ENCODE measurements around the gene CUEDC2. TPM values are rescaled to one million over a fixed set of nuclear protein-coding genes. Genes with fewer than 3 reads are reported as not detected.

CUEDC2 gene
- total RNA-seq, 3 donors from 2014 or later (not counting 1 experiment from before 2014, with no cell fraction given), result 35.0 to 43.0 (median 37.7) TPM

- no peaks in the 10 kb centered on the region for H3K27me3 ChIP-seq (ENCODE audit: control insufficient read depth, insufficient read depth, low read length)
- ATAC-seq (peak in 2 of 3 donors; percentile 38 to 45), DNase-seq (peak in 1 of 2 donors; percentile 49)
- H3K9me3 ChIP-seq (ENCODE audit: control insufficient read depth, insufficient read depth, low read length), result no peaks in the 10 kb centered on the region
- H3K36me3 ChIP-seq (ENCODE audit: control insufficient read depth, insufficient read depth, low read length), result peaks cover 70% of the 10 kb centered on the region
- Mint-ChIP-seq H3K9me3 (no peaks in the 10 kb centered on the region), H3K4me1 (no peaks in the 10 kb centered on the region), H3K36me3 (peaks cover 3% of the 10 kb centered on the region), H3K27me3 (ENCODE audit: low read depth in 2 of 2) (no peaks in the 10 kb centered on the region), H3K27ac (no peak overlapping the region), H3K4me3 (no peak overlapping the region)
- whole genome bisulfite sequencing (ENCODE audit: insufficient coverage), result 96% methylated on average over 7 of the region's 7 CpGs
- no peak for TF ChIP-seq CTCF (IDR thresholded peaks at IDR 0.05)
- no peak overlapping the region for H3K4me3 ChIP-seq (ENCODE audit: low read length)
- no peak overlapping the region for H3K27ac ChIP-seq (ENCODE audit: low read length)
- intact Hi-C loops (cut with micrococcal nuclease), result no loop called here
- H3K4me1 ChIP-seq (ENCODE audit: control insufficient read depth, insufficient read depth, low read length), result no peaks in the 10 kb centered on the region
These were observed 57.1 kb downstream of the CUEDC2 start for GRCh38 chr10:102375250-102375649.

Other genes starting within 250 kb of the CUEDC2 start
- not detected for gene ELOVL3, start 206.3 kb downstream of the CUEDC2 start, total RNA-seq
- gene PITX3, start 191.1 kb downstream of the CUEDC2 start, total RNA-seq, result not detected
- gene GBF1, start 187.0 kb downstream of the CUEDC2 start, total RNA-seq, result 10 to 100 TPM; 48.2 to 52.5 (median 50.9) TPM
- gene NFKB2, start 36.9 kb downstream of the CUEDC2 start, total RNA-seq, result 100 to 1,000 TPM; 201 to 264 (median 246) TPM
- gene PSD, start 13.8 kb downstream of the CUEDC2 start, total RNA-seq, result 1 to 10 TPM; 1.9 to 2.4 (median 2.1) TPM
- 10 to 100 TPM; 15.2 to 17.4 (median 15.5) TPM for gene FBXL15, start 11.7 kb downstream of the CUEDC2 start, total RNA-seq
- under 1 TPM; 0.25 to 0.41 (median 0.35) TPM for gene C10orf95, start 19.0 kb upstream of the CUEDC2 start, total RNA-seq
- 100 to 1,000 TPM; 101 to 129 (median 110) TPM for gene ACTR1A, start 70.1 kb upstream of the CUEDC2 start, total RNA-seq
- gene SUFU, start 71.4 kb upstream of the CUEDC2 start, total RNA-seq, result 10 to 100 TPM in 2 of 3 donors, 1 to 10 TPM in 1; 8.2 to 13.0 (median 11.5) TPM
- 10 to 100 TPM; 81.9 to 87.8 (median 86.2) TPM for gene TRIM8, start 211.9 kb upstream of the CUEDC2 start, total RNA-seq